GM12891 (cell line): ENCODE data around the gene DTX3.

ENCODE experiments used
- POLR2AphosphoS5 ChIP-seq: IDR thresholded peaks from 2 replicates; pipeline ENCODE4 v1.6.1; 2011; ENCODE audit warnings: low read depth, low read length, control low read depth
- POU2F2 ChIP-seq: IDR thresholded peaks from 2 replicates; pipeline ENCODE4 v1.6.1; 2011; ENCODE audit warnings: low read depth, mild to moderate bottlenecking, control low read depth, low read length, moderate library complexity

GRCh38 chr12:57609781-57610553 is 5.3 kb downstream of the DTX3 start:
- TF ChIP-seq POLR2AphosphoS5 = no peak
- no peak for TF ChIP-seq POU2F2
